WERI-Rb-1 (cell line): ENCODE data around the gene SLC25A11.

Experiments
- DNase-seq: peaks from one replicate; pipeline ENCODE4 v3.0.0-alpha.2; 2020
- H3K27ac ChIP-seq: fragments of 250-450 bp; sonication (Bioruptor Pico); 2 replicates; pipeline ENCODE4 v1.5.1; 2020; ENCODE audit warnings: mild to moderate bottlenecking, moderate library complexity
- H3K27me3 ChIP-seq: fragments of 250-450 bp; sonication (Bioruptor Pico); 2 replicates; pipeline ENCODE4 v1.5.1; 2021; ENCODE audit warnings: mild to moderate bottlenecking, low read depth, moderate library complexity; ENCODE audit not compliant: insufficient read depth, severe bottlenecking
- H3K36me3 ChIP-seq: fragments of 250-450 bp; sonication (Bioruptor Pico); 2 replicates; pipeline ENCODE4 v1.5.1; 2020; ENCODE audit warnings: mild to moderate bottlenecking, moderate library complexity
- H3K4me3 ChIP-seq: 2 replicates; pipeline ENCODE4 v1.5.1; 2011; ENCODE audit warnings: low read depth, mild to moderate bottlenecking, control low read depth, low read length
- H3K9me3 ChIP-seq: fragments of 250-450 bp; sonication (Bioruptor Pico); 2 replicates; pipeline ENCODE4 v1.5.1; 2021; ENCODE audit warnings: mild to moderate bottlenecking, moderate library complexity; ENCODE audit not compliant: severe bottlenecking
- CTCF ChIP-seq: IDR thresholded peaks from 2 replicates; pipeline ENCODE4 v1.5.1; 2011; ENCODE audit warnings: low read depth, mild to moderate bottlenecking, control low read depth, inconsistent platforms, low read length

The SLC25A11 gene

GRCh38 chr17:4940555-4941318, 891 bp upstream of the SLC25A11 start:
- H3K4me3 ChIP-seq = peak overlapping the region; percentile 95
- H3K36me3 ChIP-seq = peaks cover 60% of the 10 kb centered on the region
- no peak for TF ChIP-seq CTCF
- H3K27me3 ChIP-seq = no peaks in the 10 kb centered on the region
- no peaks in the 10 kb centered on the region for H3K9me3 ChIP-seq
- peak overlapping the region; percentile 97 for H3K27ac ChIP-seq
- DNase-seq = peak; percentile 83

GRCh38 chr17:4939546-4939795, 375 bp downstream of the SLC25A11 start:
- H3K27ac ChIP-seq = peak overlapping the region; percentile 97
- TF ChIP-seq CTCF = no peak
- H3K36me3 ChIP-seq = peaks cover 47% of the 10 kb centered on the region
- H3K9me3 ChIP-seq = no peaks in the 10 kb centered on the region
- no peaks in the 10 kb centered on the region for H3K27me3 ChIP-seq
- DNase-seq = no peak
- peak overlapping the region; percentile 95 for H3K4me3 ChIP-seq

- no peaks in the 10 kb centered on the region for H3K27me3 ChIP-seq
- no peak for DNase-seq
- TF ChIP-seq CTCF = no peak
Measured at GRCh38 chr17:4938688-4939545, 929 bp downstream of the SLC25A11 start.

GRCh38 chr17:4938069-4938491, 1.8 kb downstream of the SLC25A11 start:
- TF ChIP-seq CTCF = no peak
- H3K4me3 ChIP-seq = no peak overlapping the region
- H3K27ac ChIP-seq = no peak overlapping the region

More at GRCh38 chr17:4938688-4939545, 929 bp downstream of the SLC25A11 start:
- H3K4me3 ChIP-seq = peak overlapping the region; percentile 95
- H3K36me3 ChIP-seq = peaks cover 42% of the 10 kb centered on the region
- H3K27ac ChIP-seq = peak overlapping the region; percentile 97
- H3K9me3 ChIP-seq = no peaks in the 10 kb centered on the region

GRCh38 chr17:4937553-4937952, 2.3 kb downstream of the SLC25A11 start:
- Histone ChIP-seq H3K36me3 (peaks cover 28% of the 10 kb centered on the region), H3K27ac (no peak overlapping the region), H3K27me3 (no peaks in the 10 kb centered on the region), H3K9me3 (no peaks in the 10 kb centered on the region), H3K4me3 (no peak overlapping the region)
- no peak for TF ChIP-seq CTCF
- DNase-seq = no peak

More at GRCh38 chr17:4938069-4938491, 1.8 kb downstream of the SLC25A11 start:
- H3K36me3 ChIP-seq = peaks cover 33% of the 10 kb centered on the region
- no peaks in the 10 kb centered on the region for H3K9me3 ChIP-seq
- DNase-seq = no peak
- H3K27me3 ChIP-seq = no peaks in the 10 kb centered on the region
